ENCODE results near the gene NTNG1.
"Not testable (repeated sequence)": the region's sequence is repeated elsewhere in the genome, so short reads cannot be mapped to it uniquely, and the experiment has no call there.

NTNG1 gene

GRCh38 chr1:107147843-107148242, 7.0 kb downstream of the NTNG1 start:
- DNase-seq = no peak

- no peak for DNase-seq
These were observed 9.1 kb downstream of the NTNG1 start for GRCh38 chr1:107149946-107150345.

- DNase-seq = no peak
These were observed 10.5 kb downstream of the NTNG1 start for GRCh38 chr1:107151295-107151694.

- no peak for DNase-seq
These were observed 11.6 kb downstream of the NTNG1 start for GRCh38 chr1:107152395-107152794.

GRCh38 chr1:107153014-107153413, 12.2 kb downstream of the NTNG1 start:
- no peak for DNase-seq

GRCh38 chr1:107158496-107158895, 17.7 kb downstream of the NTNG1 start:
- DNase-seq = no peak

- DNase-seq = no peak
These were observed 18.2 kb downstream of the NTNG1 start for GRCh38 chr1:107158991-107159390.

GRCh38 chr1:107162745-107163144, 21.9 kb downstream of the NTNG1 start:
- DNase-seq = no peak

- not testable (repeated sequence) for DNase-seq
These were observed 24.1 kb downstream of the NTNG1 start for GRCh38 chr1:107164901-107165300.

GRCh38 chr1:107169615-107170014, 28.8 kb downstream of the NTNG1 start:
- no peak for DNase-seq

GRCh38 chr1:107171333-107171732, 30.5 kb downstream of the NTNG1 start:
- DNase-seq = no peak

- DNase-seq = no peak
These were observed 31.8 kb downstream of the NTNG1 start for GRCh38 chr1:107172450-107173170.

GRCh38 chr1:107175102-107175909, 34.5 kb downstream of the NTNG1 start:
- no peak for DNase-seq

GRCh38 chr1:107181253-107181969, 40.6 kb downstream of the NTNG1 start:
- no peak for DNase-seq

GRCh38 chr1:107183011-107183410, 42.2 kb downstream of the NTNG1 start:
- no peak for DNase-seq

- no peak for DNase-seq
These were observed 44.0 kb downstream of the NTNG1 start for GRCh38 chr1:107184888-107185287.

- no peak for DNase-seq
These were observed 46.6 kb downstream of the NTNG1 start for GRCh38 chr1:107187399-107187798.

- no peak for DNase-seq
These were observed 47.3 kb downstream of the NTNG1 start for GRCh38 chr1:107188160-107188559.

GRCh38 chr1:107194380-107194779, 53.5 kb downstream of the NTNG1 start:
- DNase-seq = no peak

GRCh38 chr1:107195476-107195875, 54.6 kb downstream of the NTNG1 start:
- no peak for DNase-seq

GRCh38 chr1:107196973-107197562, 56.2 kb downstream of the NTNG1 start:
- peak; percentile 38 for DNase-seq

GRCh38 chr1:107198561-107198960, 57.7 kb downstream of the NTNG1 start:
- no peak for DNase-seq

- no peak for DNase-seq
These were observed 59.8 kb downstream of the NTNG1 start for GRCh38 chr1:107200631-107201030.
